BLaER1 treated with 17β-estradiol and CSF1 and Interleukin-3, amounts not matched to agents 10 nM and 100 nM (cell line): ENCODE results near the gene TIMP4.

Experiments used
- H3K27ac ChIP-seq, 11 experiments: shearing (Covaris generic); formaldehyde crosslinking; 2 replicates each; pipeline ENCODE4 v1.8.1; 2022
- H3K27me3 ChIP-seq, 11 experiments: shearing (Covaris generic); formaldehyde crosslinking; 2 replicates each; pipeline ENCODE4 v1.8.1; 2022
- H3K36me3 ChIP-seq, 11 experiments: shearing (Covaris generic); formaldehyde crosslinking; 2 replicates each; pipeline ENCODE4 v1.8.1; 2022
- H3K4me1 ChIP-seq, 10 experiments: shearing (Covaris generic); formaldehyde crosslinking; 2 replicates each; pipeline ENCODE4 v1.8.1; 2022
- H3K4me2 ChIP-seq, 11 experiments: shearing (Covaris generic); formaldehyde crosslinking; 2 replicates each; pipeline ENCODE4 v1.8.1; 2022
- H3K4me3 ChIP-seq, 10 experiments: shearing (Covaris generic); formaldehyde crosslinking; 2 replicates each; pipeline ENCODE4 v1.8.1; 2022
- H3K9ac ChIP-seq, 11 experiments: shearing (Covaris generic); formaldehyde crosslinking; 2 replicates each; pipeline ENCODE4 v1.8.1; 2022
- H3K9me3 ChIP-seq, 11 experiments: shearing (Covaris generic); formaldehyde crosslinking; replicated peaks in 1 of 11; 2 replicates each; pipeline ENCODE4 v1.8.1; 2022
- H4K20me1 ChIP-seq, 11 experiments: shearing (Covaris generic); formaldehyde crosslinking; 2 replicates each; pipeline ENCODE4 v1.8.1; 2022
- Cebpa-rat ChIP-seq, 11 experiments: shearing (Covaris generic); IDR thresholded peaks; 2 replicates each; pipeline ENCODE4 v1.8.1; 2022

The TIMP4 gene

DNA sequence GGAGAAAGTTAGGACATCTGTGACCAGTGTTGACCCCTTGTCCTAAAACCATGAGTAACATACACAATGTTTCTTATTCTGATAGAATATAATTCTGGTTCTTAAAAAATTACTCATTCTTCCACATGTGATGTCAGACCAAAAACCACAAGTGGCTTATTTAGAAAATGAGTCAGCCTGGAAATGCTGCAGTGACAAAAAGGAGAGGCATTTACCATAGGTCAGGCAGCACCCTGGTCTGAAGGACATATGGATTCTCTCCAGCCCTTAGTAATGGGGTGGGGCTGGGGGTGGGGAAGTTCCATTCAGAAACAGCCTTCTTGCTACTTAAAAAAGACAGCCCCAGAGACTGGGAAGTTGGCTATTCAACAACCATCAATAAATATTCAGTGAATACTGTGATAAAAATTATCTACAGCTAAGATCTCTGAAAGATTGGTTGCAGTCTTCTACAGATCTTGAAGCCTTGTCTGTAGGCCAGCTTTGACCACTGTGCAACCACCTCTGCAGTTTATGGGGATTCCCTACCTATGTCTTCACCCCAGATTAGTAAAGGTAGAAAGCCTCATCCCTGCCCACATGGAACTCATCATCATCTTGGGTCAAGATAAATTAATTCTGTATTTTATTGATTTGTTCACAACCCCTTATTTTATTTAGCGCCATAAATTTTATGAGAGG lies 34.9 kb upstream of the TIMP4 start:
- Histone ChIP-seq H3K4me1 (peaks cover 16 to 98% (median 64%) of the 10 kb centered on the region in 10 experiments), H3K9ac (peak overlapping the region in 7 of 11 experiments; percentile 31 to 80 (median 70); a peak in 12 of 22 replicates), H3K36me3 (no peaks in the 10 kb centered on the region), H3K9me3 (no peaks in the 10 kb centered on the region), H3K4me3 (peak overlapping the region in 2 of 10 experiments; percentile 6 to 44; a peak in 3 of 20 replicates), H3K27me3 (no peaks in the 10 kb centered on the region), H3K27ac (peak overlapping the region; percentile 49 to 97 (median 75)), H4K20me1 (no peaks in the 10 kb centered on the region), H3K4me2 (peak overlapping the region; percentile 32 to 98 (median 83))
- no peak for TF ChIP-seq Cebpa-rat (IDR thresholded peaks at IDR 0.05)

DNA sequence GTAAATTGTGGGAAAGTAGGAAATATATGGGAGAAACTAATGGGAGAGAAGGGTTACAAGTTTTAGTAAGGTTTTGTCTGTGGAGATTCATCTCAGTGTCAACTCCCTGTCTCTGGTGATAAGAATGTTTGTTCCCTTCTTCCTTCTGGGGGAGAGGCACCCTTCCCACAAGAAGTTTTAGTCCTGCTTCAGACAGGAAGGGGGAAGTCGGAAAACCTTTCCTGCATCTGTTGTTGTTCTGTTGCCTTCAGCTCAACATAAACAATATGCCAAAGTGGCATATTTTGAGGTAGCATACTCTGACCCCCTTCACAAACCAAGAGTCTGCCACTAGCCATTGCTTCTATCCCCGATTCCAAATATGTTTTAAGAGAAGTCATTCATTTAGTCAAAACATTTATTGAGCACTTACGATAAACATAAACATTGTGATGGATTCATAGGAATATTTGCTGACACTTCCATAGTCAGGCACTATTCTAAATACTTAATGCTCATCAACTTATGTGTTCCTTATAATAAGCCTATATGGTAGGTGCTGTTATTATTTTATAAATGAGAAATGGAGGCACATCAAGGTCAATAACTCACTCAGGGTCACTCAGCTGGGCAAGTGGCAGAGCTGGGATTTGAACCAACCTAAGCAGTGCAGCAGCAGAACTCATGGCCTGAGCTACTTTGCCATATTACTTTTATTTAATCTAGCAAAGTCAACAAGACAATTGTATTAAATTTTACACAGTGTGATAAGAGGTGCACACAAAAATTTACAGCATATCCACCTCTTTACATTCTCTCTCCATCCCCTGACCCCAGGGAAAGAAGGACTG lies 34.2 kb upstream of the TIMP4 start:
- H3K27ac ChIP-seq: peak overlapping the region in 10 of 11 experiments; percentile 16 to 97 (median 74); a peak in 19 of 22 replicates
- no peaks in the 10 kb centered on the region for H3K27me3 ChIP-seq
- peaks cover 23 to 98% (median 68%) of the 10 kb centered on the region in 10 experiments for H3K4me1 ChIP-seq
- TF ChIP-seq Cebpa-rat (IDR thresholded peaks at IDR 0.05): no peak
- peak overlapping the region in 5 of 11 experiments; percentile 25 to 76 (median 66); a peak in 8 of 22 replicates for H3K9ac ChIP-seq
- H3K36me3 ChIP-seq: no peaks in the 10 kb centered on the region
- H3K4me3 ChIP-seq: no peak overlapping the region
- peak overlapping the region; percentile 32 to 98 (median 83); a peak in 21 of 22 replicates for H3K4me2 ChIP-seq
- H4K20me1 ChIP-seq: peaks cover 0 to 4% (median 0%) of the 10 kb centered on the region in 11 experiments; a peak in 2 of 22 replicates
- H3K9me3 ChIP-seq: no peaks in the 10 kb centered on the region

DNA sequence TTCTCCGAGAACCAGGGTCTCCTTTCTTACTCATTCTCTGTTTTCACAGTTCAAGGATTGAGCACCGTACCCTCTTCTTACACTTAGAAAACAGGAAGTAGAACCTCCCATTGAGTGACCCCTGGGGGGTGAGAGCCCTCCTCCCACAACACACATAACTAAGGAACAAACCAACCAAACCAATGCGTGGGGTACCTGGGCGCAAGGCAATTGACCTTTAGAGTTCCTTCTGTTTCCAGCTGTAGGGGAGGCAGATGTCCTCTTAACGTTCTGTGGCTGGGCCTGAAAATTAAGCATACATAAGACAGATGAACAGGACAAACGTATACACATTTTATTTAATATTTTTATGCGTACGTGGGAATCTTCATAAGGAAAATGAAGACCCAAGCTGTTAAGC lies 33.5 kb upstream of the TIMP4 start:
- no peak overlapping the region for H3K4me3 ChIP-seq
- H3K27me3 ChIP-seq: no peaks in the 10 kb centered on the region
- H3K9ac ChIP-seq: peak overlapping the region in 1 of 11 experiments; percentile 76; a peak in 3 of 22 replicates
- H3K9me3 ChIP-seq: no peaks in the 10 kb centered on the region
- peak overlapping the region in 7 of 11 experiments; percentile 78 to 98 (median 94); a peak in 13 of 22 replicates for H3K4me2 ChIP-seq
- peaks cover 30 to 96% (median 72%) of the 10 kb centered on the region in 10 experiments for H3K4me1 ChIP-seq
- H3K27ac ChIP-seq: peak overlapping the region in 6 of 11 experiments; percentile 71 to 97 (median 81); a peak in 10 of 22 replicates
- no peak for TF ChIP-seq Cebpa-rat (IDR thresholded peaks at IDR 0.05)
- H3K36me3 ChIP-seq: no peaks in the 10 kb centered on the region
- H4K20me1 ChIP-seq: peaks cover 0 to 8% (median 0%) of the 10 kb centered on the region in 11 experiments; a peak in 5 of 22 replicates

DNA sequence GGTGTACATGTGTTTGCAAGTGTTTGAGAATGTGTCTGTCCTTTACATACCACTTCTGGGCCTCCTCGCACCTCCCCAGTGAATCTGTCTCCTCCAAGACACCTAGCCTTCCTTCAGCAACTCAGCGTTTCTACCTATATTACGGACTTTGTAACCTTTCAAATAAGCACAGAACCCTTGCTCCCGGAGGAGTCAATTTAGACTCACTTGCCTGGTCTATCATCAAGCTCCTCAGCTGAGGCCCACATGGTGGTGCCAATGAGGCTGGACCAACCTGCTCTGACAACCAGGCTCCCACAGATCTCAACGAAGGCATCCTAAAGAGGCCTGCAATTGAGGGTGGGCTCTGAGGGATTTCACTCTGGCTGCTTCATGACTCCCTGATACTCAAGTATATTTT lies 32.8 kb upstream of the TIMP4 start:
- no peak for TF ChIP-seq Cebpa-rat (IDR thresholded peaks at IDR 0.05)
- peaks cover 36 to 96% (median 79%) of the 10 kb centered on the region in 10 experiments for H3K4me1 ChIP-seq

DNA sequence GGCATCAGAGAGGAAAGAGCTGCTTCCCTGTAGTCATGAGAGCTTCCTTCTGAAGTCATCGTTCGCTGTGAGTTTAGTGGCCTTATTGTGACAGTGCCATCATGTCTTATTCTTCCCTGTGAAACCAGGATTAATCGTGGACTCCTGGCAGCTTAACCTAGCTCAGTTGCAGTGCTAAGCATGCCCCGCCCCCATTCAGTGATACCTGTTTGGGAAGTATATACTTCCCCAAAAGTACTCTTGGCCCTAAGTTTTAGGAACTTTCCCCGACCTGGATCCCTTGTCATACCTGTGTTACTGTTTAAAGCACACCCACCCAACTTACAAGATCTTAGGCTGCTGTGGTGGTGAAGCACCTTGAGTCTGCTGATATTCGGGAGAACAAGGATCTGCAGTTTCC lies 32.1 kb upstream of the TIMP4 start:
- Histone ChIP-seq H3K9ac (peak overlapping the region in 1 of 11 experiments; percentile 6; a peak in 1 of 22 replicates), H3K36me3 (no peaks in the 10 kb centered on the region), H3K4me2 (peak overlapping the region in 5 of 11 experiments; percentile 83 to 98 (median 95); a peak in 9 of 22 replicates), H3K27ac (peak overlapping the region in 3 of 11 experiments; percentile 92 to 97 (median 94); a peak in 5 of 22 replicates), H3K4me1 (peaks cover 44 to 96% (median 86%) of the 10 kb centered on the region in 10 experiments), H3K27me3 (0 out of 22 replicates have a peak, but pooled peaks cover 0 to 2% (median 0%) of the 10 kb centered on the region in 11 experiments), H4K20me1 (peaks cover 0 to 16% (median 0%) of the 10 kb centered on the region in 11 experiments; a peak in 6 of 22 replicates), H3K4me3 (no peak overlapping the region), H3K9me3 (no peaks in the 10 kb centered on the region)
- TF ChIP-seq Cebpa-rat (IDR thresholded peaks at IDR 0.05): no peak

More for the DNA sequence above, 32.8 kb upstream of the TIMP4 start:
- Histone ChIP-seq H3K36me3 (no peaks in the 10 kb centered on the region), H3K4me3 (no peak overlapping the region), H3K9ac (no peak overlapping the region; a peak in 2 of 22 replicates), H4K20me1 (peaks cover 0 to 13% (median 0%) of the 10 kb centered on the region in 11 experiments; a peak in 6 of 22 replicates), H3K27ac (peak overlapping the region in 3 of 11 experiments; percentile 76 to 97 (median 92); a peak in 5 of 22 replicates), H3K27me3 (no peaks in the 10 kb centered on the region), H3K4me2 (peak overlapping the region in 6 of 11 experiments; percentile 83 to 98 (median 94); a peak in 10 of 22 replicates), H3K9me3 (no peaks in the 10 kb centered on the region)

DNA sequence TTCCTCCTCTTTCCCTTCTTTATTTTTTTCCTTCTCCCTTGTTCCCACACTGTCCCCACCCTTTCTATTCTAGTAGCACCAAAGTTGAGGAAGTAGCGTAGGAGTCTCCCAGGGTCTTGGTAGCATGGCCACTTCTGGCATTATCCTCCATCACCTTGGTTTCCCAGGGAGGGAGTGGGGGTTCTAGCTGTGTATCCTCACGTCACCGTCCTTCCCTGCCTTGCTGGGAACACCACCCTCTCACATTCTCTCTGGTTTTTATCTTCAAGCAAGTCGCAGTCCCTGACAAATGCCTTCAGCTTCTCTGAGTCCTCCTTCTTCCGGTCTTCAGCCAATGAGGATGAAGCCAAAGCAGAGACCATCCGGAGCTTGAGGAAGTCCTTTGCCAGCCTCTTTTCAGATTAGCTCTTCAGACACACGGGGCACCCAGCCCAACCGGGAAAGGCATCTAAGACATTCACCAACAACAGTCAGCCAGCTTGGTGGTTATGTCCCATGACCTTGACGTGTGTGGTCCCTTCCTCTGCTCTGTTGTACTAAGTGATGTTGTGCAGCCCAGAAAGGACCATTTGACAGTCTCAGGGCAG lies 31.6 kb upstream of the TIMP4 start:
- H3K36me3 ChIP-seq: no peaks in the 10 kb centered on the region
- H3K27ac ChIP-seq: peak overlapping the region in 4 of 11 experiments; percentile 92 to 97 (median 93); a peak in 7 of 22 replicates
- H3K9me3 ChIP-seq: no peaks in the 10 kb centered on the region
- H4K20me1 ChIP-seq: peaks cover 0 to 16% (median 0%) of the 10 kb centered on the region in 11 experiments; a peak in 6 of 22 replicates
- no peak overlapping the region for H3K4me3 ChIP-seq
- H3K9ac ChIP-seq: peak overlapping the region in 1 of 11 experiments; percentile 6; a peak in 1 of 22 replicates
- peak overlapping the region in 5 of 11 experiments; percentile 83 to 98 (median 95); a peak in 10 of 22 replicates for H3K4me2 ChIP-seq
- H3K4me1 ChIP-seq: peaks cover 45 to 96% (median 89%) of the 10 kb centered on the region in 10 experiments
- TF ChIP-seq Cebpa-rat (IDR thresholded peaks at IDR 0.05): no peak
- H3K27me3 ChIP-seq: peaks cover 0 to 7% (median 4%) of the 10 kb centered on the region in 11 experiments; a peak in 9 of 22 replicates

DNA sequence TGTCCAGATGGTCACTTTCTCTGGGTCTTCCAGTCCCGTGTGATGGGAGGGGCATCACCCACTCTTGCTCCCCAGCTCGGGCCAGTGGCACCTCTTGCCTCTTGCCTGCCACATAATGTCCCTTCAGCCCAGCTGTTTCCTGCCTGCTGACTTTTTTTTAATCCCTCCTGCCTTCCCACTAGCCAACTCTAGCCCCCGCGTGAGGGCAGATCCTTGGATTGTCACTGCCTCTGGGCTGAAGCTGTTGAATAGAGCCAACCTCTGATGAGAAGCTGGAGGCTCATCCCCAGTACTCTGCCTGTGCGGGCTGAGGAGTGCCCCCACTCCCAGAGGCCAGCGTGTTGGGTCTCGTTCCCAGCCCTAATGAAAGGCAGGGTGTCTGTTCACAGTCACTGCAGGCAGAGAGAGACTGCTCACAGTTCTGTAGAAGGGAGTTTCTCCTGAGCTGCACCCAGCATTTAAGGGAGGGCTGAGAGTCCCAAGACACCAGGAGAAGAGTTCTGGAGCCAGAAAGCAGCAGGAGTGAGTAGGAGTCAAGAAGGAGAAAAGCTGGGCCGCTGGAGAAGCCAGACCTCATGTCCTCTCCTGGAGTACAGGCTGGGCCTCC lies 30.1 kb upstream of the TIMP4 start:
- Histone ChIP-seq H3K27ac (peak overlapping the region in 9 of 11 experiments; percentile 74 to 97 (median 88); a peak in 18 of 22 replicates), H3K36me3 (no peaks in the 10 kb centered on the region), H3K27me3 (peaks cover 5 to 23% (median 19%) of the 10 kb centered on the region in 11 experiments; a peak in 18 of 22 replicates), H3K4me1 (peaks cover 41 to 96% (median 85%) of the 10 kb centered on the region in 10 experiments), H4K20me1 (peaks cover 0 to 16% (median 0%) of the 10 kb centered on the region in 11 experiments; a peak in 7 of 22 replicates), H3K9ac (peak overlapping the region in 9 of 11 experiments; percentile 51 to 88 (median 79); a peak in 17 of 22 replicates), H3K4me2 (peak overlapping the region; percentile 83 to 99 (median 95)), H3K4me3 (peak overlapping the region in 3 of 10 experiments; percentile 36 to 53 (median 38); a peak in 4 of 20 replicates), H3K9me3 (no peaks in the 10 kb centered on the region)
- TF ChIP-seq Cebpa-rat (IDR thresholded peaks at IDR 0.05): no peak
